OCI-LY7 (cell line): ENCODE data around the gene C3orf20. TPM values are rescaled to one million over a fixed set of nuclear protein-coding genes. Genes with fewer than 3 reads are reported as not detected.

Experiments used
- BruUV-seq: library from RNA; stranded (reverse); fragments of 400-500 nt; replicated peaks from 2 replicates; lab custom pipeline; 2021; lab: Mats Ljungman, UMichigan
- CTCF ChIA-PET: fragments of 300-600 bp; sonication (Branson Sonifier 250); formaldehyde crosslinking; loops from one replicate; lab custom pipeline; 2022; ENCODE audit warnings: antibody characterized with exemption; ENCODE audit not compliant: unreplicated experiment; lab: Charles Lee
- POLR2A ChIA-PET: fragments of 300-600 bp; sonication (Branson Sonifier 250); formaldehyde crosslinking; loops from one replicate; lab custom pipeline; 2022; ENCODE audit warnings: antibody characterized with exemption; lab: Charles Lee
- DNase-seq: peaks from one replicate; pipeline ENCODE4 v3.0.0-alpha.2; 2015; ENCODE audit warnings: low spot score
- H2AFZ ChIP-seq: fragments of 200-600 bp; sonication (generic), shearing (Covaris generic); 2 replicates; pipeline ENCODE4 v1.6.1; 2014; ENCODE audit warnings: mild to moderate bottlenecking, antibody characterized with exemption, low read length, moderate library complexity
- H3K27ac ChIP-seq: fragments of 200-600 bp; sonication (generic); 2 replicates; pipeline ENCODE4 v1.5.1; 2014; ENCODE audit warnings: mixed run types, low read depth, mild to moderate bottlenecking, moderate library complexity, low read length, inconsistent platforms; ENCODE audit not compliant: poor library complexity, severe bottlenecking
- H3K36me3 ChIP-seq: fragments of 200-600 bp; sonication (generic); 2 replicates; pipeline ENCODE4 v1.6.1; 2014; ENCODE audit warnings: mild to moderate bottlenecking, antibody characterized with exemption, low read length, moderate library complexity, mixed read lengths; ENCODE audit not compliant: insufficient read depth
- H3K4me1 ChIP-seq: fragments of 200-600 bp; sonication (generic); 2 replicates; pipeline ENCODE4 v1.5.1; 2014; ENCODE audit warnings: mild to moderate bottlenecking, low read length; ENCODE audit not compliant: insufficient read depth, poor library complexity, severe bottlenecking
- H3K4me2 ChIP-seq: fragments of 200-600 bp; sonication (generic); 2 replicates; pipeline ENCODE4 v1.6.1; 2014; ENCODE audit warnings: mild to moderate bottlenecking, low read length
- H3K4me3 ChIP-seq: fragments of 200-600 bp; sonication (generic); 2 replicates; pipeline ENCODE4 v1.5.1; 2014; ENCODE audit warnings: mild to moderate bottlenecking, low read depth, low read length; ENCODE audit not compliant: poor library complexity, severe bottlenecking
- H3K79me2 ChIP-seq: fragments of 200-600 bp; sonication (generic); 2 replicates; pipeline ENCODE4 v1.6.1; 2016; ENCODE audit warnings: low read depth, mild to moderate bottlenecking, low read length, moderate library complexity, mixed read lengths; ENCODE audit not compliant: insufficient read depth
- H3K9me2 ChIP-seq: fragments of 200-600 bp; sonication (generic); 2 replicates; pipeline ENCODE4 v1.6.1; 2016; ENCODE audit warnings: mild to moderate bottlenecking, low read length, mixed read lengths; ENCODE audit not compliant: insufficient read depth
- H3K9me3 ChIP-seq: fragments of 200-600 bp; sonication (generic); 2 replicates; pipeline ENCODE4 v1.6.1; 2014; ENCODE audit warnings: mild to moderate bottlenecking, mixed run types, low read length, mixed read lengths
- H4K20me1 ChIP-seq: fragments of 200-600 bp; sonication (generic); 2 replicates; pipeline ENCODE4 v1.6.1; 2014; ENCODE audit warnings: mild to moderate bottlenecking, antibody characterized with exemption, low read length, moderate library complexity, mixed read lengths; ENCODE audit not compliant: insufficient read depth
- CTCF ChIP-seq: fragments of 200-600 bp; sonication (generic); conservative IDR thresholded peaks from 2 replicates; pipeline ENCODE4 v1.5.1; 2014; ENCODE audit warnings: mild to moderate bottlenecking, antibody characterized with exemption, low read length, moderate library complexity, mixed read lengths
- EZH2phosphoT487 ChIP-seq: fragments of 200-600 bp; sonication (generic); IDR thresholded peaks from 2 replicates; pipeline ENCODE4 v1.6.1; 2018; ENCODE audit warnings: low read depth, borderline replicate concordance, mild to moderate bottlenecking, mixed run types, antibody characterized with exemption, low read length, moderate library complexity, mixed read lengths
- intact Hi-C: fragments of 100-400 bp; cut with micrococcal nuclease; formaldehyde crosslinking; loops from one replicate; pipeline ENCODE4 v1.10.0; 2022; ENCODE audit not compliant: unreplicated experiment
- total RNA-seq, 2 experiments: library from RNA; depleted of rRNA in 1 of 2; stranded (reverse); fragments of >200 nt in 1 of 2; shearing (Covaris generic) in 1 of 2; gene quantifications; 2 replicates each; pipeline ENCODE4 v1.2.3, GENCODE V29; 2014 to 2022

C3orf20 gene
- total RNA-seq, 2 experiments from 2014 or later: 2.2 to 2.7 TPM

GRCh38 chr3:14761866-14762265 lies 86.9 kb downstream of the C3orf20 start:
- no peak overlapping the region for H3K27ac ChIP-seq
- no peaks in the 10 kb centered on the region for H3K36me3 ChIP-seq
- H3K4me3 ChIP-seq: no peak overlapping the region
- DNase-seq: no peak
- no peaks in the 10 kb centered on the region for H3K9me3 ChIP-seq
- TF ChIP-seq CTCF (no peak), EZH2phosphoT487 (no peak)
- H3K4me1 ChIP-seq: peaks cover 13% of the 10 kb centered on the region
- intact Hi-C loops: loop anchor here (5.0 kb wide), 1 partner anchor 75 kb away; no protein-coding TSS in a partner anchor
- H3K4me2 ChIP-seq: no peak overlapping the region
- ChIA-PET POLR2A (no interaction called here), CTCF (interaction anchor here (0.7 kb wide), 1 partner anchor 35 kb away, joined by 3 read pairs; no protein-coding TSS in a partner anchor)
- H4K20me1 ChIP-seq: no peaks in the 10 kb centered on the region
- no peaks in the 10 kb centered on the region for H3K79me2 ChIP-seq
- H2AFZ ChIP-seq: no peak overlapping the region
- no peaks in the 10 kb centered on the region for H3K9me2 ChIP-seq
- BruUV-seq: no TSS peak

- no TSS peak for BruUV-seq
- TF ChIP-seq CTCF (no peak), EZH2phosphoT487 (no peak)
- no peaks in the 10 kb centered on the region for H3K79me2 ChIP-seq
- no peak overlapping the region for H3K4me2 ChIP-seq
- no peaks in the 10 kb centered on the region for H3K9me2 ChIP-seq
- ChIA-PET CTCF (no interaction called here), POLR2A (no interaction called here)
- no peak for DNase-seq
- no peaks in the 10 kb centered on the region for H4K20me1 ChIP-seq
- H3K4me1 ChIP-seq: peaks cover 21% of the 10 kb centered on the region
- intact Hi-C loops: loop anchor here (5.0 kb wide), 1 partner anchor 75 kb away; no protein-coding TSS in a partner anchor
- H3K4me3 ChIP-seq: no peak overlapping the region
- H3K9me3 ChIP-seq: no peaks in the 10 kb centered on the region
- no peak overlapping the region for H3K27ac ChIP-seq
- no peaks in the 10 kb centered on the region for H3K36me3 ChIP-seq
- no peak overlapping the region for H2AFZ ChIP-seq
Observed at GRCh38 chr3:14762701-14763100, 87.8 kb downstream of the C3orf20 start.

GRCh38 chr3:14764331-14765059 lies 89.6 kb downstream of the C3orf20 start:
- Histone ChIP-seq H2AFZ (no peak overlapping the region), H3K4me2 (no peak overlapping the region), H3K27ac (no peak overlapping the region), H3K36me3 (no peaks in the 10 kb centered on the region), H3K79me2 (no peaks in the 10 kb centered on the region), H3K9me2 (no peaks in the 10 kb centered on the region), H3K9me3 (no peaks in the 10 kb centered on the region), H3K4me3 (no peak overlapping the region), H3K4me1 (peaks cover 22% of the 10 kb centered on the region), H4K20me1 (no peaks in the 10 kb centered on the region)
- intact Hi-C loops: loop anchor here (5.0 kb wide), 1 partner anchor 77 kb away; no protein-coding TSS in a partner anchor
- POLR2A ChIA-PET: interaction anchor here (1.0 kb wide), 1 partner anchor 78 kb away, joined by 4 read pairs; no protein-coding TSS in a partner anchor
- CTCF ChIA-PET: interaction anchor here (1.3 kb wide), 1 partner anchor 14 kb away, joined by 3 read pairs; no protein-coding TSS in a partner anchor
- no peak for TF ChIP-seq EZH2phosphoT487
- TF ChIP-seq CTCF: no peak
- no peak for DNase-seq
- BruUV-seq: no TSS peak
